Upper lobe of left lung (tissue), 6 donors: ENCODE measurements around the gene SBF1. TPM values are rescaled to one million over a fixed set of nuclear protein-coding genes. Genes with fewer than 3 reads are reported as not detected.

ENCODE experiments used
- ATAC-seq, 2 donors: fragments of 200-7000 bp; cut with Tn5 transposase; one replicate each; pipeline ENCODE4 v1.9.1; 2022; ENCODE audit warnings: mild to moderate bottlenecking in 2 of 2, moderate library complexity in 2 of 2; ENCODE audit not compliant: low FRiP score in 2 of 2
- DNase-seq, 2 donors: peaks; one replicate each; pipeline ENCODE4 v3.0.0-alpha.2; 2019 to 2020
- H3K27ac ChIP-seq, 4 donors: fragments of 200-600 bp; sonication (generic); one replicate each; pipeline ENCODE4 v1.5.1; 2016 to 2019
- H3K27me3 ChIP-seq, 4 donors: fragments of 200-600 bp; sonication (generic); one replicate each; pipeline ENCODE4 v1.5.1; 2017 to 2019
- H3K36me3 ChIP-seq, 4 donors: fragments of 200-600 bp; sonication (generic); one replicate each; pipeline ENCODE4 v1.5.1; 2016 to 2019
- H3K4me1 ChIP-seq, 4 donors: fragments of 200-600 bp; sonication (generic); one replicate each; pipeline ENCODE4 v1.5.1; 2018 to 2019
- H3K4me3 ChIP-seq, 4 donors: fragments of 200-600 bp; sonication (generic); one replicate each; pipeline ENCODE4 v1.5.1; 2017 to 2019; ENCODE audit warnings: mild to moderate bottlenecking in 2 of 4, moderate library complexity in 1 of 4
- H3K9me3 ChIP-seq, 4 donors: fragments of 200-600 bp; sonication (generic); one replicate each; pipeline ENCODE4 v1.5.1; 2018 to 2019
- CTCF ChIP-seq, 6 experiments: fragments of 450-650 bp in 4 of 6; fragments of 200-600 bp in 2 of 6; sonication (generic) in 2 of 6; IDR thresholded peaks; one replicate each; pipeline ENCODE4 v1.5.1; 2016 to 2019; ENCODE audit warnings: antibody characterized with exemption in 6 of 6
- EP300 ChIP-seq, 4 donors: sonication (generic); formaldehyde crosslinking; IDR thresholded peaks; one replicate each; pipeline ENCODE4 v1.5.1; 2017; ENCODE audit warnings: antibody characterized with exemption in 4 of 4, control low read depth in 2 of 4
- POLR2A ChIP-seq, 4 donors: fragments of 450-650 bp; IDR thresholded peaks; one replicate each; pipeline ENCODE4 v1.5.1; 2016 to 2017; ENCODE audit warnings: antibody characterized with exemption in 4 of 4, mild to moderate bottlenecking in 2 of 4
- POLR2AphosphoS5 ChIP-seq, 2 donors: sonication (generic); formaldehyde crosslinking; IDR thresholded peaks; one replicate each; pipeline ENCODE4 v1.5.1; 2017; ENCODE audit warnings: antibody characterized with exemption in 2 of 2
- WGBS, 2 donors: methylation state at CpG; one replicate each; pipeline ENCODE4 v1.1.5; 2017 to 2018; 5-methylcytosine and 5-hydroxymethylcytosine counted together
- total RNA-seq, 6 donors: library from RNA; depleted of rRNA in 4 of 6; stranded (reverse); fragments of >200 nt in 4 of 6; gene quantifications; one replicate each; pipeline versions ENCODE4 v1.1.0 to v1.2.1, GENCODE V29; 2016 to 2021
- donor health status: DM: no; HTN: no; CAD: no; lungs with moderate emphysema.
- donor health status: DM: no; HTN: yes; CAD: no; lungs with severe emphysema.

Gene SBF1
- total RNA-seq, 6 donors from 2014 or later, result 44.6 to 117 (median 75.7) TPM

GRCh38 chr22:50513175-50513574, 38.3 kb upstream of the SBF1 start:
- peaks cover 12 to 27% (median 16%) of the 10 kb centered on the region in 4 donors for H3K4me1 ChIP-seq
- H3K4me3 ChIP-seq, result no peak overlapping the region
- H3K27ac ChIP-seq, result peak overlapping the region in 2 of 4 donors; percentile 22 to 45
- DNase-seq (no peak), ATAC-seq (no peak)
- no peaks in the 10 kb centered on the region for H3K9me3 ChIP-seq
- peaks cover 4 to 27% (median 16%) of the 10 kb centered on the region in 4 donors for H3K36me3 ChIP-seq
- WGBS, 2 donors, result 93 to 96% methylated on average over 14 to 15 of the region's 15 CpGs
- no peaks in the 10 kb centered on the region for H3K27me3 ChIP-seq
- no peak for TF ChIP-seq CTCF (IDR thresholded peaks at IDR 0.05)

GRCh38 chr22:50508897-50509296, 34.1 kb upstream of the SBF1 start:
- H3K4me1 ChIP-seq, result peaks cover 23 to 49% (median 27%) of the 10 kb centered on the region in 4 donors
- peak overlapping the region; percentile 92 to 97 (median 95) for H3K27ac ChIP-seq
- H3K27me3 ChIP-seq, result no peaks in the 10 kb centered on the region
- DNase-seq, result no peak
- WGBS, 2 donors, result 12 to 25% methylated on average over 3 of the region's 3 CpGs
- peak overlapping the region in 3 of 4 donors; percentile 72 to 99 (median 75) for H3K4me3 ChIP-seq
- no peaks in the 10 kb centered on the region for H3K9me3 ChIP-seq
- no peak for TF ChIP-seq POLR2A (IDR thresholded peaks at IDR 0.05)
- TF ChIP-seq EP300 (IDR thresholded peaks at IDR 0.05), result no peak
- no peak for TF ChIP-seq POLR2AphosphoS5 (IDR thresholded peaks at IDR 0.05)
- TF ChIP-seq CTCF (IDR thresholded peaks at IDR 0.05), result no peak
- no peak for ATAC-seq
- peaks cover 9 to 24% (median 22%) of the 10 kb centered on the region in 4 donors for H3K36me3 ChIP-seq

- TF ChIP-seq EP300 (IDR thresholded peaks at IDR 0.05), result peak in 1 of 4 donors; percentile 84
- peak in 2 of 4 donors; percentile 67 to 83 for TF ChIP-seq POLR2A (IDR thresholded peaks at IDR 0.05)
- peak in 2 of 6 experiments; percentile 20 to 49 for TF ChIP-seq CTCF (IDR thresholded peaks at IDR 0.05)
- peak; percentile 96 for TF ChIP-seq POLR2AphosphoS5 (IDR thresholded peaks at IDR 0.05)
- 1% methylated on average over 14 to 30 of the region's 76 CpGs for WGBS, 2 donors
These were observed 33.4 kb upstream of the SBF1 start, which contains the start of gene NCAPH2 for GRCh38 chr22:50507991-50508884. NCAPH2 (plus strand) TSS chr22:50508224; CDS start chr22:50508338, 114 bp downstream.

GRCh38 chr22:50507421-50507990, 32.7 kb upstream of the SBF1 start, which contains the start of gene LMF2:
LMF2 (minus strand) TSS chr22:50507702; CDS start chr22:50507675, 27 bp downstream.
- TF ChIP-seq CTCF (IDR thresholded peaks at IDR 0.05) (peak in 2 of 6 experiments; percentile 13 to 25), POLR2AphosphoS5 (IDR thresholded peaks at IDR 0.05) (peak; percentile 35 to 68), EP300 (IDR thresholded peaks at IDR 0.05) (no peak), POLR2A (IDR thresholded peaks at IDR 0.05) (peak in 1 of 4 donors; percentile 59)
- peaks cover 15 to 37% (median 34%) of the 10 kb centered on the region in 4 donors for H3K36me3 ChIP-seq
- H3K27me3 ChIP-seq, result no peaks in the 10 kb centered on the region
- WGBS, 2 donors, result 1 to 4% methylated on average over 8 to 19 of the region's 62 CpGs
- H3K27ac ChIP-seq, result peak within 1 kb of the TSS; percentile 92 to 97 (median 95)
- no peaks in the 10 kb centered on the region for H3K9me3 ChIP-seq
- DNase-seq (peak; percentile 91 to 99), ATAC-seq (peak; percentile 83 to 93)
- H3K4me3 ChIP-seq, result peak within 1 kb of the TSS; percentile 81 to 99 (median 98)
- peaks cover 23 to 40% (median 25%) of the 10 kb centered on the region in 4 donors for H3K4me1 ChIP-seq

More at GRCh38 chr22:50507991-50508884, 33.4 kb upstream of the SBF1 start, which contains the start of gene NCAPH2:
- ATAC-seq (peak; percentile 89 to 92), DNase-seq (peak; percentile 94 to 99)
- Histone ChIP-seq H3K27ac (peak within 1 kb of the TSS; percentile 92 to 97 (median 95)), H3K36me3 (peaks cover 10 to 30% (median 27%) of the 10 kb centered on the region in 4 donors), H3K9me3 (no peaks in the 10 kb centered on the region), H3K27me3 (no peaks in the 10 kb centered on the region), H3K4me3 (peak within 1 kb of the TSS; percentile 81 to 99 (median 98)), H3K4me1 (peaks cover 23 to 47% (median 26%) of the 10 kb centered on the region in 4 donors)
